ENCODE measurements around the gene PKDCC. TPM values are rescaled to one million over a fixed set of nuclear protein-coding genes. Genes with fewer than 3 reads are reported as not detected.

PKDCC gene
- total and polyA plus RNA-seq, 2 of the 8 experiments (the other 6 are each of a cell fraction or from before 2014, with no cell fraction given) = 49.9 to 80.1 TPM

DNA sequence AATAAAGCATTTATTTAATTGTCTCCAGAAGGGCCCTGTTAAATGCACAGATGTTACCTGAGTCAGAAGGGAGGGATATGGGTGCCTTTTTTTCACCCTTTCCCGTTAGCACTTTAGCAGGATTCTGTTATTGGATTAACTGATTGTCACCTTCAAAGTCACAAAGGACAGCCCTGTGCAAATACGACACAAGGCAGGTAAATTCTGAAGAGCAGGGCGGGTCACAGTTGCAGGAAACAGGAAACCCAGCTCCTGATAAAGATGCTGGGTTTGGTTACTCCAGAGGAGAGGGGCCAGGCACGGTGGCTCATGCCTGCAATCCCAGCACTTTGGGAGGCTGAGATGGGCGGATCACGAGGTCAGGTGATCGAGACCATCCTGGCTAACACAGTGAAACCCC, 11.4 kb upstream of the PKDCC start:
- CTCF ChIA-PET (ENCODE audit: partially characterized antibody) = interaction anchor here (0.7 to 3.7 kb wide), 7 partner anchors 9 to 165 kb away, joined by 3 to 28 read pairs (median 4); partner anchors contain the start of gene PKDCC
- H3K79me1 ChIP-seq (ENCODE audit: low read depth, low read length) = no peaks in the 10 kb centered on the region
- H3K36me3 ChIP-seq (ENCODE audit: control insufficient read depth in 2 of 4, insufficient read depth in 4 of 4, low read length in 3 of 4) = no peaks in the 10 kb centered on the region
- no peak overlapping the region for H4K5ac ChIP-seq (ENCODE audit: insufficient read length, low read depth, low read length)
- no peaks in the 10 kb centered on the region for H3K23me2 ChIP-seq (ENCODE audit: low read depth, low read length)
- 76% methylated on average over 7 of the region's 7 CpGs; no CpG with 5 or more reads in 1 of the 2 experiments for WGBS, 2 experiments (ENCODE audit: extremely low coverage in 1 of 2, insufficient coverage in 1 of 2, insufficient read length in 1 of 2, insufficient replicate concordance in 2 of 2, low coverage in 1 of 2, low lambda C conversion rate in 2 of 2, missing lambda C conversion rate in 1 of 2)
- H2AK5ac ChIP-seq (ENCODE audit: low read depth, low read length) = no peak overlapping the region
- H3K56ac ChIP-seq (replicated peaks; ENCODE audit: insufficient read length, low read depth, low read length) = no peak overlapping the region
- H3K14ac ChIP-seq (ENCODE audit: insufficient read length) = no peak overlapping the region
- H3K79me2 ChIP-seq (ENCODE audit: control insufficient read depth in 1 of 2, insufficient read depth in 2 of 2, low read length in 2 of 2) = no peaks in the 10 kb centered on the region
- DNase-seq (ENCODE audit: low read depth in 1 of 2, low spot score in 2 of 2) (no peak), FAIRE-seq (no peak)
- no peak overlapping the region for H4K91ac ChIP-seq (replicated peaks; ENCODE audit: insufficient read length, low read length)
- no peaks in the 10 kb centered on the region for H3K9me3 ChIP-seq (ENCODE audit: insufficient read depth in 2 of 2, low read depth in 1 of 2, low read length in 1 of 2)
- H3K4me3 ChIP-seq (ENCODE audit: extremely low read depth in 1 of 4, insufficient read depth in 2 of 4, low read depth in 3 of 4, low read length in 4 of 4) = no peak overlapping the region
- H3K27ac ChIP-seq (ENCODE audit: low read depth, low read length) = no peak overlapping the region
- no peak overlapping the region for H2BK12ac ChIP-seq (ENCODE audit: low read depth, low read length)
- H4K8ac ChIP-seq (ENCODE audit: extremely low read depth, insufficient read depth, low read length) = no peak overlapping the region
- H2BK20ac ChIP-seq (ENCODE audit: low read length) = no peak overlapping the region
- POLR2A ChIA-PET (ENCODE audit: partially characterized antibody) = interaction anchor here (1.1 kb wide), 1 partner anchor 18 kb away, joined by 3 read pairs; no protein-coding TSS in a partner anchor
- H2BK5ac ChIP-seq (ENCODE audit: low read depth, low read length) = no peak overlapping the region
- H3K18ac ChIP-seq (ENCODE audit: extremely low read depth, low read length) = no peak overlapping the region
- no peak overlapping the region for H3K9ac ChIP-seq (replicated peaks in 1 of 4; ENCODE audit: extremely low read depth in 1 of 4, low read depth in 3 of 4, low read length in 3 of 4)
- H3K4me1 ChIP-seq (replicated peaks in 1 of 4; ENCODE audit: control insufficient read depth in 3 of 4, insufficient read depth in 4 of 4, low read length in 3 of 4) = peaks cover 4 to 12% (median 10%) of the 10 kb centered on the region in 4 experiments
- H3K23ac ChIP-seq (ENCODE audit: insufficient read length) = no peak overlapping the region
- H2BK15ac ChIP-seq (ENCODE audit: low read length) = no peak overlapping the region
- no peak overlapping the region for H2BK120ac ChIP-seq (replicated peaks; ENCODE audit: low read depth, low read length)
- H3K4ac ChIP-seq (replicated peaks; ENCODE audit: insufficient read length, low read depth, low read length) = no peak overlapping the region
- H3K4me2 ChIP-seq (ENCODE audit: insufficient read depth in 1 of 2, low read depth in 2 of 2, low read length in 2 of 2) = no peak overlapping the region
- no peaks in the 10 kb centered on the region for H4K20me1 ChIP-seq (replicated peaks in 1 of 2; ENCODE audit: control insufficient read depth in 1 of 2, insufficient read depth in 2 of 2, low read length in 2 of 2)
- TF ChIP-seq BACH1 (IDR thresholded peaks at IDR 0.05; ENCODE audit: low read length) = no peak
- TF ChIP-seq SP2 (IDR thresholded peaks at IDR 0.05; ENCODE audit: low read length) = no peak
- no peak for TF ChIP-seq ZNF274 (IDR thresholded peaks at IDR 0.05; ENCODE audit: borderline replicate concordance, extremely low read depth, low read length)
- no peak for TF ChIP-seq HDAC2 (IDR thresholded peaks at IDR 0.05; ENCODE audit: borderline replicate concordance in 1 of 2, low read depth in 2 of 2, low read length in 2 of 2)
- no peak for TF ChIP-seq JUN (IDR thresholded peaks at IDR 0.05; ENCODE audit: low read depth, low read length)
- no peak for TF ChIP-seq CTBP2 (IDR thresholded peaks at IDR 0.05; ENCODE audit: borderline replicate concordance, insufficient read depth, insufficient read length, low read length)
- TF ChIP-seq KDM4A (IDR thresholded peaks at IDR 0.05; ENCODE audit: low read depth, low read length, severe bottlenecking) = no peak
- TF ChIP-seq CBX5 (IDR thresholded peaks at IDR 0.05; ENCODE audit: low read depth, low read length) = no peak
- no peak for TF ChIP-seq GTF2F1 (IDR thresholded peaks at IDR 0.05; ENCODE audit: borderline replicate concordance, low read depth, low read length)
- H2AFZ ChIP-seq (ENCODE audit: low read length) = no peak overlapping the region
- peaks cover 0 to 6% (median 3%) of the 10 kb centered on the region in 4 experiments; a peak in 3 of 7 replicates for H3K27me3 ChIP-seq (replicated peaks in 1 of 4; ENCODE audit: control insufficient read depth in 3 of 4, extremely low read depth in 1 of 4, insufficient read depth in 3 of 4, low read length in 3 of 4)
